ENCODE data around the gene AGFG2.

- TF ChIP-seq CTCF (IDR thresholded peaks at IDR 0.05): no peak
- no peak for TF ChIP-seq POLR2AphosphoS5 (IDR thresholded peaks at IDR 0.05)
- TF ChIP-seq POLR2A (IDR thresholded peaks at IDR 0.05): no peak
These were observed 25.7 kb upstream of the AGFG2 start for GRCh38 chr7:100513212-100513810.

All from breast epithelium (tissue), 3 donors.